Activated T-helper 1 cell treated with Interleukin-2 at 50 U/mL for 16 hours (primary cell): ENCODE data around the gene C19orf67.

ENCODE experiments used
- DNase-seq: peaks from one replicate; pipeline ENCODE4 v3.0.0-alpha.2; 2020; ENCODE audit warnings: low read depth

The C19orf67 gene

GRCh38 chr19:14081797-14082674 lies 3.5 kb downstream of the C19orf67 start:
- no peak for DNase-seq

GRCh38 chr19:14080887-14081796 lies 4.4 kb downstream of the C19orf67 start:
- DNase-seq = peak; percentile 98

- no peak for DNase-seq
Observed at GRCh38 chr19:14078411-14078810, 7.2 kb downstream of the C19orf67 start.

- DNase-seq = no peak
Observed at GRCh38 chr19:14073925-14074838, 11.4 kb downstream of the C19orf67 start.

- peak; percentile 66 for DNase-seq
Observed at GRCh38 chr19:14073261-14073924, 12.2 kb downstream of the C19orf67 start.

GRCh38 chr19:14072535-14073260 lies 12.9 kb downstream of the C19orf67 start, which contains the start of gene MISP3:
Gene MISP3, plus strand, starts transcription at chr19:14072786. Its CDS starts 524 bp downstream, at chr19:14073310.
- DNase-seq = no peak

- DNase-seq = no peak
Observed at GRCh38 chr19:14070268-14071050, 15.1 kb downstream of the C19orf67 start.

GRCh38 chr19:14066134-14066533 lies 19.4 kb downstream of the C19orf67 start:
- no peak for DNase-seq

GRCh38 chr19:14063105-14063504 lies 22.5 kb downstream of the C19orf67 start:
- no peak for DNase-seq

- DNase-seq = no peak
Observed at GRCh38 chr19:14062558-14062855, 23.1 kb downstream of the C19orf67 start.

- DNase-seq = no peak
Observed at GRCh38 chr19:14061751-14062557, 23.6 kb downstream of the C19orf67 start, which contains the start of gene PALM3. Gene PALM3, minus strand, starts transcription at chr19:14062076. Its CDS starts 96 bp downstream, at chr19:14061980.

- DNase-seq = no peak
Observed at GRCh38 chr19:14061081-14061749, 24.4 kb downstream of the C19orf67 start.

- no peak for DNase-seq
Observed at GRCh38 chr19:14059652-14060155, 25.9 kb downstream of the C19orf67 start.

- no peak for DNase-seq
Observed at GRCh38 chr19:14059093-14059480, 26.5 kb downstream of the C19orf67 start.

- DNase-seq = no peak
Observed at GRCh38 chr19:14058182-14059092, 27.1 kb downstream of the C19orf67 start.

GRCh38 chr19:14056741-14057356 lies 28.7 kb downstream of the C19orf67 start:
- no peak for DNase-seq
